ENCODE measurements around the gene CLINT1.

DNA sequence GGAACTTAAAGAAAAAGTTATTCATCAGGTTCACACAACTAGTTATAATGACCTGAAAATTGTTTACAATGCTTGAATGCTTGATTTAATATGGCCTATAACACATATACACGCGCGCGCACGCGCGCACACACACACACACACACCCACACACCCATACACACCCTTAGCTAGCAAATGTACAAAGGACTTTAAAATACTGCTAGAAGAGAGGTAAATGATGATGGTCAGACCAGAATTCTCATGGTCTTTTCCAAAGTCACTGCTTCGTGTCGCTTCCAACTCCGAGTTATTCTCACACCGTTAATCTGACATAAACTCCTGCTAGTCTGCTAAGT, 109.5 kb downstream of the CLINT1 start:
- no peak for TF ChIP-seq POLR2AphosphoS5 (IDR thresholded peaks at IDR 0.05)
- TF ChIP-seq, protein P1, sequence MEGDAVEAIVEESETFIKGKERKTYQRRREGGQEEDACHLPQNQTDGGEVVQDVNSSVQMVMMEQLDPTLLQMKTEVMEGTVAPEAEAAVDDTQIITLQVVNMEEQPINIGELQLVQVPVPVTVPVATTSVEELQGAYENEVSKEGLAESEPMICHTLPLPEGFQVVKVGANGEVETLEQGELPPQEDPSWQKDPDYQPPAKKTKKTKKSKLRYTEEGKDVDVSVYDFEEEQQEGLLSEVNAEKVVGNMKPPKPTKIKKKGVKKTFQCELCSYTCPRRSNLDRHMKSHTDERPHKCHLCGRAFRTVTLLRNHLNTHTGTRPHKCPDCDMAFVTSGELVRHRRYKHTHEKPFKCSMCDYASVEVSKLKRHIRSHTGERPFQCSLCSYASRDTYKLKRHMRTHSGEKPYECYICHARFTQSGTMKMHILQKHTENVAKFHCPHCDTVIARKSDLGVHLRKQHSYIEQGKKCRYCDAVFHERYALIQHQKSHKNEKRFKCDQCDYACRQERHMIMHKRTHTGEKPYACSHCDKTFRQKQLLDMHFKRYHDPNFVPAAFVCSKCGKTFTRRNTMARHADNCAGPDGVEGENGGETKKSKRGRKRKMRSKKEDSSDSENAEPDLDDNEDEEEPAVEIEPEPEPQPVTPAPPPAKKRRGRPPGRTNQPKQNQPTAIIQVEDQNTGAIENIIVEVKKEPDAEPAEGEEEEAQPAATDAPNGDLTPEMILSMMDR (IDR thresholded peaks at IDR 0.05) = no peak
- TF ChIP-seq POLR2A (IDR thresholded peaks at IDR 0.05) = no peak

Data from upper lobe of left lung (tissue), 4 donors.